Central memory CD8-positive, alpha-beta T cell (primary cell): Measurements from ENCODE around the gene MDK.

ENCODE experiments used
- ATAC-seq: fragments of 150-1000 bp; cut with Tn5 transposase; replicated peaks from 2 replicates; pipeline ENCODE4 v1.10.0; 2022; ENCODE audit warnings: mild to moderate bottlenecking, moderate FRiP score, moderate number of reproducible peaks; ENCODE audit not compliant: poor library complexity, severe bottlenecking; ENCODE audit errors: extremely low read depth
- DNase-seq, 2 donors: peaks; one replicate each; pipeline ENCODE4 v3.0.0; 2021; ENCODE audit warnings: low spot score in 2 of 2
- H3K27ac Mint-ChIP-seq: one replicate; pipeline ENCODE4 v1.8.0; 2022; ENCODE audit warnings: low read depth, mild to moderate bottlenecking, moderate library complexity, mixed read lengths
- H3K27me3 Mint-ChIP-seq: one replicate; pipeline ENCODE4 v1.8.0; 2022; ENCODE audit warnings: mixed read lengths
- H3K36me3 Mint-ChIP-seq: one replicate; pipeline ENCODE4 v1.8.0; 2022; ENCODE audit warnings: mild to moderate bottlenecking, moderate library complexity, mixed read lengths; ENCODE audit not compliant: insufficient read depth
- H3K4me1 Mint-ChIP-seq: one replicate; pipeline ENCODE4 v1.8.0; 2022; ENCODE audit warnings: mixed read lengths
- H3K4me3 Mint-ChIP-seq: one replicate; pipeline ENCODE4 v1.8.0; 2022; ENCODE audit warnings: mild to moderate bottlenecking, moderate library complexity, mixed read lengths
- H3K9me3 Mint-ChIP-seq: one replicate; pipeline ENCODE4 v1.8.0; 2022; ENCODE audit warnings: mixed read lengths

Gene MDK, protein sequence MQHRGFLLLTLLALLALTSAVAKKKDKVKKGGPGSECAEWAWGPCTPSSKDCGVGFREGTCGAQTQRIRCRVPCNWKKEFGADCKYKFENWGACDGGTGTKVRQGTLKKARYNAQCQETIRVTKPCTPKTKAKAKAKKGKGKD

DNA sequence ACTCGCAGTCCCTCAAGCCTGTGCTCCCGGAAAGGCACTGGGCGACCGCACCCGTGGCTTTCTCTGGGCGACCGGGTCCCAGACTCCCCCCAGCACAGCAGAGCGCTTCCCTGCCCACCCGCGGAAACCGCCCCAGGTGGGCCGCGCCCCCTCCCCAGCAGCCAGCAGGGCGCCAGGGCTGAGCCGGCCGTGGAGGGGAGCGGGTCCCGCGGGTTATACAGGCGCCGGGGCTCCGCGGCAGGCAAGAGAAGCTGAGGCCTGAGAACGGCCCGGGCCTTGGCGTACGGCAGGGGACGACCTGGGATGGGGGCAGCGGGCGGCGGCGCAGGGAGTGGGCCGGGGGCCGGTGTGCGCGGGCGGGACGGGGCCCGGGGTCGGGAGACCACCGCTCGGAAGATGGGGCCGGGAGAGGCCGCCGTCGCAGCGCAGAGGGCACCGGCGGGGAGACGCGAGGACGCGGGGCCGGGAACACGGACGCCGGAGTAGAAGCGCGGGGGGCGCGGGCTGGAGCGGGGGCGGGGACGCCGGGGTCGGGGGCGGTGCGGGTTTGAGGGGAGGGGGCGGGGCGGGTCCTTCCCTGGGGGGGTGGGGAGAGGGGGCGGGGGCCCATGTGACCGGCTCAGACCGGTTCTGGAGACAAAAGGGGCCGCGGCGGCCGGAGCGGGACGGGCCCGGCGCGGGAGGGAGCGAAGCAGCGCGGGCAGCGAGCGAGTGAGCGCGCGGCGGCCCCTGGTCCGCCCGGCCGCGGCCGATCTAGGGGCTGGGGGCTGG lies at the start of gene MDK:
Gene MDK, plus strand, starts transcription at position 622 of the 771 bp plus-strand sequence. CDS start 389 bp downstream, outside the sequence.
- peaks cover 26% of the 10 kb centered on the region for H3K27me3 Mint-ChIP-seq
- H3K36me3 Mint-ChIP-seq: peaks cover 34% of the 10 kb centered on the region
- H3K4me1 Mint-ChIP-seq: peaks cover 13% of the 10 kb centered on the region
- ATAC-seq (peak; percentile 10), DNase-seq (no peak)
- H3K9me3 Mint-ChIP-seq: no peaks in the 10 kb centered on the region
- H3K4me3 Mint-ChIP-seq: peak within 1 kb of the TSS; percentile 76
- peak within 1 kb of the TSS; percentile 81 for H3K27ac Mint-ChIP-seq

DNA sequence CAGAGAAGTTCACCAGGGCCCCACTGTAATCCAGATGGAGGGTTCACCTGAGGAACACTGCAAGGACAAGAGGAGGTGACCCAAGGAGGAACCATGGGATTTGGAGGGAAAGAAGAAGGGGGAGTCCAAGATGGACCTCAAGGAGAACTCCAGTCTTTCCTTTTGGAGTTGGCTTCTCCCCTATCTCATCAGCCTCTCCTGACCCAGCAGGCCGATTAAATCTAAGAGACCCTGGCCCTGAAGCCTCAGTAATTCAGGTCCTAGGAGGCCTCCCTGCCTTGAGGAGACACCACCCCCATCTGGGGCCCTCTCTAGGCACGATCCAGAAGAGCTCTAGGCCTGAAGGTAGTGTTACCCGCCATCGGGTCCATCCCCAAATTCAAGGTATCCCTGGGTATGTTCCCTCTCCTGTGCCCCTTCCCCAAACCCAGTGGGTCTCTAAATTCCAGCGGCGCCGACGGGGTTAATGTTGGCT lies 49.3 kb upstream of the MDK start:
- Mint-ChIP-seq H3K27ac (peak overlapping the region; percentile 3), H3K9me3 (no peaks in the 10 kb centered on the region), H3K4me1 (peaks cover 30% of the 10 kb centered on the region), H3K27me3 (peaks cover 78% of the 10 kb centered on the region), H3K36me3 (peaks cover 8% of the 10 kb centered on the region), H3K4me3 (peak overlapping the region; percentile 58)
- DNase-seq (no peak), ATAC-seq (no peak)

DNA sequence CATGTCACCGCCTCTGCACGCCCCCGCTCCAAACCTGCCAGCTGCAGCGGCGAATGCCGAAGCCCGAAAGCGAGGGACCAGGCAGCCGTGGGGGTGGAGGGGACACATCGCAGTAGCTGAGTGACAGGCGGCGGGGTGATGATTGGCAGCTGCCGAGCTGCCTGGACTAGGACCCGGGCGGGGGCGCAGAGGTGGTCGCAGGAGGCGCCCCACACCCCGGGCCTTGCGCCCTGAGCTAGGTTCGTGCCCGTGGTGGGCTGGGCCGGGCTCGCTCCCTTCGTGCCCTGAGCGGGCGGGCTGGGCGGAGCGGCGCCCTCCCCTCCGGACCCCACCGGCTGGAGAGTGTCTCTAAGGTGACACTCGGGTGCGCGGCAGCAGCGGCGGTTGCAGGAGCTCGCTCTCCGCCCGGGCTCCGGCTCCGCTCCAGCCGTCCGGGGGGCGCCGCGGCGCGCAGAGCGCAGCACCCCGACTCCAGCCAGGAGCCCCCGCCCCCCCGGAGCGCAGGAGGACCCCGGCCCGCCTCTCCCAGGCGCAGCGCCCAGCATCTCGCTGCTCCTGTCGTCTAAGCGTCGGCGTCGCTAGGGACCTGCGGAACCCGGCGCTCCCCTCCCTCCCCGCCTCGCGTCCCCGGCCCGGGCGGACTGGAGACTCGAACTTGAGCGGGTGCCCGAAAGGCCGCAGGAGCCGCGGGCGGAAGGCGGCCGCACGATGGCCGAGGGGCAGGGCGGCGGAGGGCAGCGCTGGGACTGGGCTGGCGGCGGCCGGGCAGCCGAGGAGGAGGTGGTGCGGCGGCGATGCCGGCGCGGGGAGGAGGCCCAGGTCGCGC lies 48.7 kb upstream of the MDK start:
- DNase-seq: no peak
- Mint-ChIP-seq H3K9me3 (no peaks in the 10 kb centered on the region), H3K27me3 (peaks cover 72% of the 10 kb centered on the region), H3K36me3 (peaks cover 7% of the 10 kb centered on the region), H3K27ac (no peak overlapping the region), H3K4me1 (peaks cover 30% of the 10 kb centered on the region), H3K4me3 (peak overlapping the region; percentile 58)
- peak; percentile 29 for ATAC-seq

DNA sequence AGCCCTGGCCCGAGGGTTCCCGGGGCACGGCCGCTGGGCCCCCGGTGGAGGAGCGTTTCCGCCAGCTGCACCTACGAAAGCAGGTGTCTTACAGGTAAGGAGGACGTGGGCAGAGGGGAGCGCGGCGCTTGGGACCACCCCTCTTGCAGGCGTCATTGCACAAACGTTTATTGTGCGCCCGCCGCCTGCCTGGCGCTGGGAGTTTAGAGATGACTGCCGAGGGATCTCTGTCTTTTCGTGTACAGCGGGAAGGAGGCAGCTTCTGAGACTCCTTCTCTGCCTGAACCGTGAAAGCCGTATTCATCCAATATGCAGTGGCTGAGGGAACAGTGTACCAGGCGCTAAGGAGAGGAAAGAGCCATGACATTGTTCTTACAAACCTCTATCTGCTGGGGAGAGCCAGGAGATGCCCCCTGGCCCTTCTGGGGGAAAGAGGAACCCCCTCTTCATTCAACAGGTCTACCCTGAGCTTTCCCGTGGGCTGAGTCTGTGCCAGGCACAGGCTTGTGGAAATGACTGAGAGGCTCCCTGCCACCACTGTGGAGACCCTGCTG lies 48.0 kb upstream of the MDK start:
- Mint-ChIP-seq H3K27ac (no peak overlapping the region), H3K4me3 (peak overlapping the region; percentile 58), H3K4me1 (peaks cover 30% of the 10 kb centered on the region), H3K36me3 (peaks cover 5% of the 10 kb centered on the region), H3K27me3 (peaks cover 65% of the 10 kb centered on the region), H3K9me3 (no peaks in the 10 kb centered on the region)
- DNase-seq: no peak
- ATAC-seq: no peak

DNA sequence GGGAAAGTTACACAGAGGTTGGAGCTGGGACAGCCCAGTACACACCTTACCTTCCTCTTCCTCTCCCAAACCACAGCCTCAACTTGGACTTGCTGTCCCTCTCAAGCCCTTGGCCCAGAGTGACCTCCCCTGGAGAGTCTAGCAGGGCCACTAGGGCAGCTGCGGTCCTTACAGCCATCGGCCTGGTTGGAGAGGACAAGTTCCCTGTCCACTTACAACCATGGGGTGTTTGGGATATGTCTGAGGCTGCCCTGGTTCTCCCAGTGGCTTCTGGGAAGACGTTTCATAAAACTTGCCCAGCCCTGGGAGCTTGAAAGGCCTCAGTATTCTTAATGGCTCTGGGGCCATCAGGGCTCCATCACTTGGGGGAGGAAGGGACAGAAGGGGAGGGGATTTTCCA lies 47.3 kb upstream of the MDK start:
- Mint-ChIP-seq H3K4me3 (peak overlapping the region; percentile 58), H3K27ac (no peak overlapping the region), H3K27me3 (peaks cover 63% of the 10 kb centered on the region), H3K4me1 (peaks cover 30% of the 10 kb centered on the region), H3K9me3 (no peaks in the 10 kb centered on the region), H3K36me3 (peaks cover 6% of the 10 kb centered on the region)
- DNase-seq (no peak), ATAC-seq (no peak)

DNA sequence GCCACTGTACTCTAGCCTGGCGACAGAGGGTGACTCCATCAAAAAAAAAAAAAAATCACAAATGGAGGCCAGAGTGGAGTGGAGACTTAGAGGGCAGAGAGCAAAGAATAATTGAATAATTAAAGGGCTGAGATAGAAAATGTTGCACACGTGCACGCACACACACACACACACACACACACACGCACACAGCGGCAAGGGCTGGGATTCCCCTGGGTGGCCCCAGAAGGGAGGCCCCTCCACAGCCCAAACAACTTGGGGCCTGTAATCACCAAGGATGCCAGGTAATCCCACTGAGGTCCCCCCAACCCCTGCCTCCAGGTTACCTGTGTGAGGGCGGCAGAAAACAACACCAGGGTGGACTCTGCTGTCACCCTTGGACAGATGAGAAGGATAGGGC lies 46.2 kb upstream of the MDK start:
- H3K27me3 Mint-ChIP-seq: peaks cover 53% of the 10 kb centered on the region
- ATAC-seq: no peak
- DNase-seq: no peak
- H3K4me3 Mint-ChIP-seq: no peak overlapping the region
- H3K4me1 Mint-ChIP-seq: peaks cover 27% of the 10 kb centered on the region
- H3K9me3 Mint-ChIP-seq: no peaks in the 10 kb centered on the region
- H3K36me3 Mint-ChIP-seq: peaks cover 6% of the 10 kb centered on the region
- no peak overlapping the region for H3K27ac Mint-ChIP-seq

DNA sequence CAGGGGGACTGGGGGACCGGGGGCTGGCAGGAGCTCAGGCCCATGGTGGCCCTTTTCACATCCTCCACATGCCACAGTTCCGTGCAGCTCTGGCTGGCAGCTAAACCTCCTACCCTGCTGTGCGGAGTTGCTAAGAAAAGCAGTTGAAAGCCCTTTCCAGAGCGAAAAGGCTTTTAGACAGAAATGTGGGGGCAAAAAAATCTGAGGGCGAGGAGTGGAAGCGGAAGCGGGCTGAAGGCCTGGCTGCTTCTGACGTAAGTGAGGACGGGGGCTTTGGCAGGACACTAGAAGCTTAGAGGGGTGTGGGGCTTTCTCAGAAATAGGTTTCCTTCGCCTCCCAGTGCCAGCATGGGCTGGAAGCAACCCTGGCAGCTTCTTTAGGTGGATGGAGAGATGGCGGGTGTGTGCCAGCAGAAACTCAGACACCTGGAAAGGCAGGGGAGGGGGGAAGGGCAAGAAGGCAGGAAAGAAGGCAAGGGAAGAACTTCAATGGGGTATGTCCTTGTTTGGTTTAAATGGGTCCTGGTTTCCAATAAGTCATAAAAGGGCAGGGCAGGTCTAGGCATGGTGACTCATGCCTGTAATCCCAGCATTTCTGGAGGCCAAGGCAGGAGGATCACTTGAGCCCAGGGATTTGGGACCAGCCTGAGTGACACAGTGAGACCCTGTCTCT lies 45.4 kb upstream of the MDK start:
- no peak for DNase-seq
- H3K36me3 Mint-ChIP-seq: peaks cover 6% of the 10 kb centered on the region
- peaks cover 45% of the 10 kb centered on the region for H3K27me3 Mint-ChIP-seq
- no peaks in the 10 kb centered on the region for H3K9me3 Mint-ChIP-seq
- no peak overlapping the region for H3K4me3 Mint-ChIP-seq
- ATAC-seq: no peak
- no peak overlapping the region for H3K27ac Mint-ChIP-seq
- peaks cover 19% of the 10 kb centered on the region for H3K4me1 Mint-ChIP-seq

DNA sequence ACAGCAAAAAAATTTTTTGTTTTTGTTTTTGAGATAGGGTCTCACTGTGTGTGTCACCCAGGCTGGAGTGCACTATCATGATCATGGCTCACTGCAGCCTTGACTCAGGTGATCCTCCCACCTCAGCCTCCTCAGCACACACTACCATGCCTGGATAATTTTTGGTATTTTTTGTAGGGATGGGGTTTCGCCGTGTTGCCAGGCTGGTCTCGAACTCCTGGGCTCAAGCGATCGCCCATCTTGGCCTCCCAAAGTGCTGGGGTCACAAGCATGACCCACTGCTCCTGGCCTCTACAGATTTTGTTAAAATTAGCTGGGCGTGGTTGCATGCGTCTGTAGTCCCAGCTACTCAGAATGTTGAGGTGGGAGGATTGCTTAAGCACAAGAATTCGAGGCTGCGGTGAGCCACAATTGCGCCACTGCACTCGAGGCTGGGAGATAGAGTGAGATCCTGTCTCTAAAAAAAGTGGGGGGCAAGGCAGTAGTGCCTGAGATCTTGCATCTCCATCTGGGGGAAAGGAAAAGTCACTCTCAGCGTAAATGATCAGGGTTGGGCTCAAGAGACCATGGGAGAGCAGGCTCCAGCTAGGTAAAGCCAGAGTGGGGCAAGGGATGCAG lies 44.8 kb upstream of the MDK start:
- Mint-ChIP-seq H3K4me1 (peaks cover 13% of the 10 kb centered on the region), H3K4me3 (no peak overlapping the region), H3K27me3 (peaks cover 39% of the 10 kb centered on the region), H3K9me3 (no peaks in the 10 kb centered on the region), H3K36me3 (peaks cover 4% of the 10 kb centered on the region), H3K27ac (no peak overlapping the region)
- ATAC-seq (no peak), DNase-seq (no peak)

DNA sequence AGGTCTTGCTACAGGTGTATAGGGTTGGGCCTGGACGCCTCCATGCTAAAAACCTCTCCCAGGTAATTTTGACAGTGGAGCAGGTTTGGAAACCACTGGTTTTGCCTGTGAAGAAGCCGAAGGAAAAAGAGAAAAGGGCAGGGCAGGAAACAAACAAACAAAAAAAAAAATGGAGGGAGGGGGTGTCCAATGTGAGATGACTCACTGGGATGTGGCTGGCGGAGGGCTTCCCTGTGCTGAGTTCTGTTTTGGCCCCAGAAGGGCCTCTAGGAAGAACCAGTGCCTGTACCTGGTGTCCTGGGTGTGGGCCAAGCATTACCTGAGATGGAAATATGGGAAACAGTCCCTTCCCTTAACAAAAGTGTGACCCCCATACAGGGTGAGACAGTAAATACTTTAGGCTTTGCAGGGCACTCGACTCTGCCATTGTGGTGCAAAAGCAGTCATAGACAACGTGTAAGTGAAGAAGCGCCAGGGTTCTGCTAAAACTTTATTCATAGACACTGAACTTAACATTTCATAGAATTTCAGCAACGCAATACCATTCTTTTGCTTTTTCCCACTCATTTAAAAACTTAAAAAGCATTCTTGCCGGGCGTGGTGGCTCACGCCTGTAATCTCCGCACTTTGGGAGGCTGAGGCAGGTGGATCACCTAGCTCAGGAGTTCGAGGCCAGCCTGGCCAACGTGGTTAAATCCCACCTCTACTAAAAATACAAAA lies 43.7 kb upstream of the MDK start:
- peaks cover 10% of the 10 kb centered on the region for H3K4me1 Mint-ChIP-seq
- no peak for DNase-seq
- no peak overlapping the region for H3K27ac Mint-ChIP-seq
- H3K27me3 Mint-ChIP-seq: peaks cover 32% of the 10 kb centered on the region
- no peak for ATAC-seq
- no peak overlapping the region for H3K4me3 Mint-ChIP-seq
- H3K36me3 Mint-ChIP-seq: peaks cover 4% of the 10 kb centered on the region
- no peaks in the 10 kb centered on the region for H3K9me3 Mint-ChIP-seq

DNA sequence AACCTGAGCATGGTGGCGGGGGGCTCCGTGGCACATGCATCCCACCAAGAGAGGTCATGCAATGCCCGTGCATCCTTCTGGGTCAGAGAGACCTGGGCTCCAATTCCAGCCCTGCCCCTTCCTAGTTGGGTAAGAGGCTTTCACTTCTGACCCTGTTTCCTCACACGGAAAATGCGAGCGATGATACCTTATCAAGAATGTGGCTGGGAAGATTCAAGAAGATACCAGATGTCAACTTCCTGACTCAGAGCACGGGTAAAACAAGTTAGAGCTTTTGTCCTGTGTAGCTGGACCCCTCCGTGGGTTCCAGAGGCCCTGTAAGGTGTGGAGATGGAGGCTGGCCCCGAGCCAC lies 42.9 kb upstream of the MDK start:
- Mint-ChIP-seq H3K9me3 (no peaks in the 10 kb centered on the region), H3K4me3 (no peak overlapping the region), H3K27me3 (peaks cover 27% of the 10 kb centered on the region), H3K4me1 (peaks cover 7% of the 10 kb centered on the region), H3K27ac (no peak overlapping the region), H3K36me3 (peaks cover 1% of the 10 kb centered on the region)
- no peak for ATAC-seq
- DNase-seq: no peak

DNA sequence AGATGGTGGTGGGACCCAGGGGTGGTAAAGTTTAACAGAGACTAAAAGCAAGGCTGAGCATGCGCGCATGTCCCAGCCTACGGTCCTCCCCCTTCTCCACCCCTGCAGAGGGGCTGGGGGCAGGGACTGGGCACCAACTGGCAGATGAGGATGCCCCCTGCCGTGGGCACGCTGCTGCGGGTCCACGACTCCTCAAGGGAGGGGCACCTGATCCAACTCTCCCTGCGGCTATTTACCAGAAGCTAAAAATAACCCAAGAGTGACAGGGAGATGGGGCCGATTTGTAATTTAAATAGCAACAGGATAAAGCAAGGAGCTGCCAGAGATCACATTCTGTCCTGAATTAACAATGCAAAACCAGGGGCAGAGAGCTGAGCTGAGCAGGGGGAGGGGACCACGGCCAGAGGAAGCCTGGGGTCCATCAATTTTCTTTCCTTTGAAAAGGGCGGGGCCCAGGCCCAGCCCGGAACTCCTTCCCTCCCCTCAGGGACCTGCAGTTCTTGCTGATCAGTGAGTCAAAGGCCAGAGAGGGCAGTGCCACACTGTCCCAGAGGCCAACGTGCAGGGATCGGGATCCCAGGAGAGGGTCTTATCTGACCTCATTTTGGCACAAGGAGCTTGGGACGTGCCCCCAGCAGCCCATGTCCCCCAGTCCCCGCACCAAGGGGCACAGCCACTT lies 42.3 kb upstream of the MDK start:
- ATAC-seq (no peak), DNase-seq (no peak)
- Mint-ChIP-seq H3K9me3 (no peaks in the 10 kb centered on the region), H3K4me1 (peaks cover 7% of the 10 kb centered on the region), H3K27me3 (peaks cover 22% of the 10 kb centered on the region), H3K27ac (no peak overlapping the region), H3K36me3 (peaks cover 1% of the 10 kb centered on the region), H3K4me3 (no peak overlapping the region)
